NOMO-1 treated with DMSO at 0.1 percent for 48 hours (cell line): ENCODE data around the gene PHF13.

ENCODE experiments used
- DNase-seq: peaks from one replicate; lab custom pipeline; 2025; ENCODE audit not compliant: unreplicated experiment; lab: John Stamatoyannopoulos, UW

PHF13 gene

DNA sequence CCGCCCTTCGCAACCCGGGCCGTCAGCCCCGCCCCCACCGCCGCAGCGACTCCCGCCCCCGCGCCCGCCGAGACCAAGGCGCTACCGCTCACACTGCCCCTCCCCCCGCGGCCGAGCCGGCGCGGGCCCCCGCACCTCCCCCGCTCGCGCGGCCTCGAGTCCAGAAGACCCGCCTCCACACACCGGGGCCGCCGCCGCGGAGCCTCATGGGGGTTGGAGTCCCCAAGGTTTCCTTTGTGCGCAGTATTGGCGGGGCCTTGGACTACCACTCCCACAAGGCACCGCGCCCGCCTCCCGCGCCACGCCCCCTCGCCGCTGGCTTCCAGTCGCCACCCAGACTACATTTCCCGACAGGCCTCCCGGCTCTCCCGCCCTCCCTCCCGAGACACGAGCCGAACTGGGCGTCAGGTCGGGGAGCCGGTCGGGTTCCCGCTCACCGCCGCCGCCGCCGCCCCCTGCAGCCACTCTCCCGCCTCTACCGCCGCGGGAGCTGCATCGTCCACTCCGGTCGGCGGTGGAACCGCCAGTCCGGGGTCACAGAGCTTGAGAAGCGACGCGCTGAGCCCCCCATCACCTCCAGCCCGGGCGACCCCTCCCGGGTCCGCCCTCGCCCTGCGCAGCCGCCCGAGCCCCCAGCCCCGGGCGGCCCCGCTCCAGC lies at the start of gene PHF13:
Gene PHF13 (plus strand): TSS at position 371 of the 658 bp plus-strand sequence. CDS start 336 bp downstream, outside the sequence.
- peak; percentile 96 for DNase-seq

DNA sequence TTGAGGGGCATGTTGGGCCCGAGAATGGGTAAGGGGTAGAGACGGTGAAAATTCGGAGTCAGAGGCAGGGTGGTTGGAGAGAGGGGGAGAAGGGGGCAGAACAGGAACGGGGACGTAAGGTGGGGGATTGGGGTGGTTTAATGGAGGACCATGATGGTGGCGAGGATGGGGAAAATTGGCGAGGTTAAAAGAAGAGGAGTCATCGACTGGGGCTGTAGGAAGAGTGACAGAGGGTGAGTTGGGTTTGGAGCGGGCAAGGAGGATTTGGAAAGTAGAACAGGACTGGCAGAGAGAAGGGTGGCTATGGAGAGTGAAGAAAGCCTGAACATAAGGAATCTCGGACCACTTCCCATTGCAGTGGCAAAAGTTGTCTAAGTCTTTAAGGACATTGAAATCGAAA lies 44.5 kb upstream of the PHF13 start:
- no peak for DNase-seq

DNA sequence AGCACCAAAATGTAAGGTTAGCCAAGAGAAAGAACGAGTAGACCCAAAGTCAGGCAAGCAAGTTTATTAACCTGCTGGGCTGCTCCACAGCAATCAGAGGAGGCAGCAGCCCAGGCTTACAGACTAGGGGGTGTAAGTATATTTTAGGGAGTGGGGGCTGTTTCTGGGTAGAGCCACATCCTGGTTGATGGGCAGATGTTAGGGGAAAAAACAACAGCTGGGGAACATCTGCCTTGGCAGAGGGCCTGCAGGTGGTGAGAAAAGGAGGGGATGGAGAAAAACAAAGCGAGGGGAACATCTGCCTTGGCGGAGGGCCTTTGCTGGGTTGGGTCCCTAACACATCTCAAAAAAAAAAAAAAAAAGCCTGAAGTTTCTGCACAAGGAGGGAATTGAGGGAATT lies 43.4 kb upstream of the PHF13 start:
- no peak for DNase-seq

DNA sequence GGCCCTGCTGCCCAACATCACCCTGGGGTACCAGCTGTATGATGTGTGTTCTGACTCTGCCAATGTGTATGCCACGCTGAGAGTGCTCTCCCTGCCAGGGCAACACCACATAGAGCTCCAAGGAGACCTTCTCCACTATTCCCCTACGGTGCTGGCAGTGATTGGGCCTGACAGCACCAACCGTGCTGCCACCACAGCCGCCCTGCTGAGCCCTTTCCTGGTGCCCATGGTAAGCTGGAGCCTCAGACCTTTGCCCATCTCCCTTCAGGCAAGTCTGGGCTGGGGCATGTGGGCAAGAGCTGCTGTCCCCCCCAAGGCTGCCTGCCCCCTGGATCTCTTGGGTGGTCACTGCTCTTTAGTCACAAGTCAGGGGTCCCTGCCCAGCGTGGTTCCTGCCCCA lies 42.5 kb upstream of the PHF13 start:
- DNase-seq, result no peak

DNA sequence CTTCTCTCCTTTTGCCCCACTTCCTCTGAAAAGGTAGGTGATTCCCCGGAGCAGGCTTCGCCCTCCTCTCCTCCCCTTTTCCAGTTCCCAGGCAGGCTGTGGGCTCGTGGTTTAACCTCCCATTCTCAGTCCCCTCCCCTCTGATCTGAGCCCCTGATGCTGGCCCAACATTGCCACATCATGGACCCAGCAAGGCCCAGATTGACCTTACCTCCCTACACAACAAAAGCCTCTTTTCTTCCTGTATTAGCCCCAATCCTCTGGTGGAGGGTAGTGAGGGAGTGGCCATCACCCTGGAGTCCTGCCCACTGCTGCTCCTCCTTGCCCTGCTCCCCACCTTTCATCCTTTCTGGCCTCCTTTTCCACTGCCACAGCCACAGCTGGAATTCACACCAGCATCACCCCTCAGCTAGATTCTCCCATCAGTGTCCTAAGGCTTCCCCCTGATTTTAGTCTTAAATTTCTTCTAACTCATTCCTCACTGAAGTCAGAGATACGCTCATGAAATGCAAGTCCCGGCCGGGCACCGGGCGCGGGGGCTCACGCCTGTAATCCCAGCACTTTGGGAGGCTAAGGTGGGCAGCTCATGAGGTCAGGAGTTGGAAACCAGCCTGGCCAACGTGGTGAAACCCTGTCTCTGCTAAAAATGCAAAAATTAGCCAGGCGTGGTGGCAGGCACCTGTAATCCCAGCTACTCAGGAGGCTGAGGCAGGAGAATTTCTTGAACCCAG lies 40.7 kb upstream of the PHF13 start:
- DNase-seq, result no peak

DNA sequence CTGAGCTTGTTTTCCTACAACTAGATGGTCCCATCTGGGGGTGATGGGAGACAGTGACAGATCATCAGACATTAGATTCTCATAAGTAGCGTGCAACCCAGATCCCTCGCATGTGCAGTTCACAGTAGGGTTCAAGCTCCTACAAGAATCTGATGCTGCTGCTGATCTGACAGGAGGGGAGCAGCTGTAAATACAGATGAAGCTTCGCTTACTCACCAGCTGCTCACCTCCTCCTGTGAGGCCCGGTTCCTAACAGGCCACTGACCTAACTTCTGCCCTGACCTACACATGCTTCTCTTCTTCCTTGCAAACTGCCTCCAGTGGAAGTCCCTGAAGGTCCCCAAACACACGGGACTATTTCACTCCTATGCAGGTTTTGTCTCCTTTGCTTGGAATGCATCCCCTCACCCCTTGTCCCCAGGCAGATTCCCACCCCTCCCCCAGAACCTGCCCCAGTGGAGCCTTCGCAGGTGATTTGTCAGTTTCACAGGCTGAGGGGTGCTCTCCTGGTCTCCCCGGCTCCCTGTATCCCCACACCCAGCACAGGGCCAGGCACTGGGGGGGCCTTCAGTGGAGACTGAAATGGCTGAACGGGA lies 39.4 kb upstream of the PHF13 start:
- DNase-seq, result no peak

DNA sequence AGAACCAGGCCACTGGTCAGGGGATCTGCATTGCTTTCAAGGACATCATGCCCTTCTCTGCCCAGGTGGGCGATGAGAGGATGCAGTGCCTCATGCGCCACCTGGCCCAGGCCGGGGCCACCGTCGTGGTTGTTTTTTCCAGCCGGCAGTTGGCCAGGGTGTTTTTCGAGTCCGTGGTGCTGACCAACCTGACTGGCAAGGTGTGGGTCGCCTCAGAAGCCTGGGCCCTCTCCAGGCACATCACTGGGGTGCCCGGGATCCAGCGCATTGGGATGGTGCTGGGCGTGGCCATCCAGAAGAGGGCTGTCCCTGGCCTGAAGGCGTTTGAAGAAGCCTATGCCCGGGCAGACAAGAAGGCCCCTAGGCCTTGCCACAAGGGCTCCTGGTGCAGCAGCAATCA lies 38.7 kb upstream of the PHF13 start:
- DNase-seq, result no peak

DNA sequence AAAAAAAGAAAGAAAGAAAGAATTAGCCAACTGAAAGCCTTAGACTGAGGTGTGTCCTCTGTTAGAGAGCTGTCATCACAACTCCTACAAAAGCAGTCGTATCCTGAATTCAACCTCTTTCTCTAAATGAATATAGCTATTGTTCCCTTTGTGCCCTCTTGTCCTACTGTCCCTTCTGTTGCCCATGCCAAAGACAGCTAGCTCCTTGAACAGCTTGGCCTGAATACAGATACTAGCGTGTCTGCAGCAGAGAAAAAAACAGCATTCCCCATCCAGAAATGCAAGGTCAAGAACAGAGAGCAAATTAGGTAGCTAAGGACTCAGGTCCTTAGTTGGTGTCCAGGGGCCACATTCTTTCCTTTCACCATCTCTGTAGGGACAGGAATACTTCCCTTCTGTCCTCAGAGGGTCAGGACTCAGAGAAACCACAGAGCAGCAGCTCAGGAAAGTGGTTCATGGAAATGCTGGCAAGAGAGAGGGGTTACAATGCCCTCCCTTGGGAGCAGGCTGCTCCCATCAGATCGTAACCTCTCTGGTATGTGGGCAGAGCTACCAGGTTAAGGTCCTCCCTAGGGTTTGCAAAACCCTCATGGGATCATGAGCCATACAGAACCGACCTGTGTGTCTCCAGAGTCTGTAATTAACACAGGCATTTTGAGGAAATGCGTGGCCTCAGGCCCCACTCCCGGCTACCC lies 35.6 kb upstream of the PHF13 start:
- DNase-seq, result no peak

DNA sequence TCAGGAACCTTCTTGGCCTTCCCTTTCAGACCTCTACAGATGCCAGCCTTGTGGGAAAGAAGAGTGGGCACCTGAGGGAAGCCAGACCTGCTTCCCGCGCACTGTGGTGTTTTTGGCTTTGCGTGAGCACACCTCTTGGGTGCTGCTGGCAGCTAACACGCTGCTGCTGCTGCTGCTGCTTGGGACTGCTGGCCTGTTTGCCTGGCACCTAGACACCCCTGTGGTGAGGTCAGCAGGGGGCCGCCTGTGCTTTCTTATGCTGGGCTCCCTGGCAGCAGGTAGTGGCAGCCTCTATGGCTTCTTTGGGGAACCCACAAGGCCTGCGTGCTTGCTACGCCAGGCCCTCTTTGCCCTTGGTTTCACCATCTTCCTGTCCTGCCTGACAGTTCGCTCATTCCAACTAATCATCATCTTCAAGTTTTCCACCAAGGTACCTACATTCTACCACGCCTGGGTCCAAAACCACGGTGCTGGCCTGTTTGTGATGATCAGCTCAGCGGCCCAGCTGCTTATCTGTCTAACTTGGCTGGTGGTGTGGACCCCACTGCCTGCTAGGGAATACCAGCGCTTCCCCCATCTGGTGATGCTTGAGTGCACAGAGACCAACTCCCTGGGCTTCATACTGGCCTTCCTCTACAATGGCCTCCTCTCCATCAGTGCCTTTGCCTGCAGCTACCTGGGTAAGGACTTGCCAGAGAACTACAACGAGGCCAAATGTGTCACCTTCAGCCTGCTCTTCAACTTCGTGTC lies 34.7 kb upstream of the PHF13 start:
- no peak for DNase-seq

DNA sequence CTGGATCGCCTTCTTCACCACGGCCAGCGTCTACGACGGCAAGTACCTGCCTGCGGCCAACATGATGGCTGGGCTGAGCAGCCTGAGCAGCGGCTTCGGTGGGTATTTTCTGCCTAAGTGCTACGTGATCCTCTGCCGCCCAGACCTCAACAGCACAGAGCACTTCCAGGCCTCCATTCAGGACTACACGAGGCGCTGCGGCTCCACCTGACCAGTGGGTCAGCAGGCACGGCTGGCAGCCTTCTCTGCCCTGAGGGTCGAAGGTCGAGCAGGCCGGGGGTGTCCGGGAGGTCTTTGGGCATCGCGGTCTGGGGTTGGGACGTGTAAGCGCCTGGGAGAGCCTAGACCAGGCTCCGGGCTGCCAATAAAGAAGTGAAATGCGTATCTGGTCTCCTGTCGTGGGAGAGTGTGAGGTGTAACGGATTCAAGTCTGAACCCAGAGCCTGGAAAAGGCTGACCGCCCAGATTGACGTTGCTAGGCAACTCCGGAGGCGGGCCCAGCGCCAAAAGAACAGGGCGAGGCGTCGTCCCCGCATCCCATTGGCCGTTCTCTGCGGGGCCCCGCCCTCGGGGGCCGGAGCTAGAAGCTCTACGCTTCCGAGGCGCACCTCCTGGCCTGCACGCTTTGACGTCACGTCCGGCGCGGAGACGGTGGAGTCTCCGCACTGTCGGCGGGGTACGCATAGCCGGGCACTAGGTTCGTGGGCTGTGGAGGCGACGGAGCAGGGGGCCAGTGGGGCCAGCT lies 34.0 kb upstream of the PHF13 start, which contains the start of gene ZBTB48:
Gene ZBTB48 (plus strand): TSS at position 621 of the 745 bp plus-strand sequence. CDS start 616 bp downstream, outside the sequence.
- DNase-seq, result peak; percentile 97

DNA sequence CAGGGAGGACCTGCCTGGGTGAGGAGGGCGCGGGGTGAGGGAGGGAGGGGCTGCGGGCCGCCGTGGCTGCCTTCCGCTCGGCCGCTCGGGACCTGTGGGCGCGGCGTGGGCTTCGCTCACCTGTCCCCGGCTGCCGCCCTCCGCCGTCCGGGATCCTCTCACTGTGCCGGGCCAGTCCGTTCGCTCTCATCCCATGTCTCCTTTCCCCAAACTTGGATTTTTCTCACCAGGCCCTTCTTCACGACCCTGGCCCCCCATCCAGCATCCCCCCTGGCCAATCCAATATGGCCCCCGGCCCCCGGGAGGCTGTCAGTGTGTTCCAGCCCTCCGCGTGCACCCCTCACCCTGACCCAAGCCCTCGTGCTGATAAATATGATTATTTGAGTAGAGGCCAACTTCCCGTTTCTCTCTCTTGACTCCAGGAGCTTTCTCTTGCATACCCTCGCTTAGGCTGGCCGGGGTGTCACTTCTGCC lies 33.4 kb upstream of the PHF13 start:
- DNase-seq, result peak; percentile 52

DNA sequence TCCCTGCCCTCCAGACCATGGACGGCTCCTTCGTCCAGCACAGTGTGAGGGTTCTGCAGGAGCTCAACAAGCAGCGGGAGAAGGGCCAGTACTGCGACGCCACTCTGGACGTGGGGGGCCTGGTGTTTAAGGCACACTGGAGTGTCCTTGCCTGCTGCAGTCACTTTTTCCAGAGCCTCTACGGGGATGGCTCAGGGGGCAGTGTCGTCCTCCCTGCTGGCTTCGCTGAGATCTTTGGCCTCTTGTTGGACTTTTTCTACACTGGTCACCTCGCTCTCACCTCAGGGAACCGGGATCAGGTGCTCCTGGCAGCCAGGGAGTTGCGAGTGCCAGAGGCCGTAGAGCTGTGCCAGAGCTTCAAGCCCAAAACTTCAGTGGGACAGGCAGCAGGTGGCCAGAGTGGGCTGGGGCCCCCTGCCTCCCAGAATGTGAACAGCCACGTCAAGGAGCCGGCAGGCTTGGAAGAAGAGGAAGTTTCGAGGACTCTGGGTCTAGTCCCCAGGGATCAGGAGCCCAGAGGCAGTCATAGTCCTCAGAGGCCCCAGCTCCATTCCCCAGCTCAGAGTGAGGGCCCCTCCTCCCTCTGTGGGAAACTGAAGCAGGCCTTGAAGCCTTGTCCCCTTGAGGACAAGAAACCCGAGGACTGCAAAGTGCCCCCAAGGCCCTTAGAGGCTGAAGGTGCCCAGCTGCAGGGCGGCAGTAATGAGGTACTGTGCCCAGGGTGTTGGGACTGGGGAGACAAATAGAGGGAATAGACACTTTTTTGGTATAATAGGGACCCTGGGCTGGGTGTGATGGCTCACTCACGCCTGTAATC lies 32.7 kb upstream of the PHF13 start:
- peak; percentile 25 for DNase-seq

DNA sequence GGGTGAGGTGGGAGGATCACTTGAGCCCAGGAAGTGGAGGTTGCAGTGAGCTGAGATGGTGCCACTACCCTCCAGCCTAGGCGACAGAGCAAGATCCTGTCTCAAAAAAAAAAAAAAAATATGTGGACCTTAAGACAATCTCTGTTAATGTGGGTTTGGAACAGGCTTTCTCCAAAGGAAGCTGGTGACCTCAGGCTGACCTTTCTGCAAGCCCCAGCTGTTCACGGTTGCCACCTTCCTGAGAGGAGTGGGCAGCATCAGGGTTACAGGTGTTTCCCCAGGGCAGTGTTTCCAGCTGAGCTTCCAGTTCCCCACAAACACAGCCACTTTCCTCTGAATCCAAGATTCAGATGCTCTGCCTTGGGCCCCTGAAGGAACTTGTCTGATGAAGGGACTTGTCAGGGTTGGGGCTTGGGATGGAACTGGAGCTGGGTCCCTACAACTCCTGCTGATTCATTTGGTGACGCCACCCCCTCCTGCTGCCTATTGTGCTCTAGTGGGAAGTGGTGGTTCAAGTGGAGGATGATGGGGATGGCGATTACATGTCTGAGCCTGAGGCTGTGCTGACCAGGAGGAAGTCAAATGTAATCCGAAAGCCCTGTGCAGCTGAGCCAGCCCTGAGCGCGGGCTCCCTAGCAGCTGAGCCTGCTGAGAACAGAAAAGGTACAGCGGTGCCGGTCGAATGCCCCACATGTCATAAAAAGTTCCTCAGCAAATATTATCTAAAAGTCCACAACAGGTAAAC lies 31.8 kb upstream of the PHF13 start:
- peak; percentile 61 for DNase-seq

DNA sequence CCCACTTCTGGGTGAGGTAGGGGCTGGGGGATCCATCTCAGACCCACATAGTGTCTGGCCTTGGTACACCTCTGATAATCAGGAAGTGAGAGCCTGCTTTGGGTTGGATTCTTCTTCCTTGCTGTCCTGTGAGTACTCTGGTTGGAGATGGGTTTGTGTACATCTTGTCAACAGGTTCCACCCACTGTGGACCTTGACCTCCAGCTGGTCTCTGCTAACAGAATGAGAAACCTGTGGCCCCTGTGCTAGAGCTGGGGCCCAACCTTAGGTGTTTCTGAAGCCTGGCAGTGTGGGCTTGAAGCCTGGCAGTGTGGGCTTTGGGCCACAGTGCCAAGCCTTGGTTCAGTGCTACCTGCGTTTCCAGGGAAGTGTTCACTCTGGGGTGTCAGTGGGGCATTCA lies 31.2 kb upstream of the PHF13 start:
- DNase-seq, result no peak

DNA sequence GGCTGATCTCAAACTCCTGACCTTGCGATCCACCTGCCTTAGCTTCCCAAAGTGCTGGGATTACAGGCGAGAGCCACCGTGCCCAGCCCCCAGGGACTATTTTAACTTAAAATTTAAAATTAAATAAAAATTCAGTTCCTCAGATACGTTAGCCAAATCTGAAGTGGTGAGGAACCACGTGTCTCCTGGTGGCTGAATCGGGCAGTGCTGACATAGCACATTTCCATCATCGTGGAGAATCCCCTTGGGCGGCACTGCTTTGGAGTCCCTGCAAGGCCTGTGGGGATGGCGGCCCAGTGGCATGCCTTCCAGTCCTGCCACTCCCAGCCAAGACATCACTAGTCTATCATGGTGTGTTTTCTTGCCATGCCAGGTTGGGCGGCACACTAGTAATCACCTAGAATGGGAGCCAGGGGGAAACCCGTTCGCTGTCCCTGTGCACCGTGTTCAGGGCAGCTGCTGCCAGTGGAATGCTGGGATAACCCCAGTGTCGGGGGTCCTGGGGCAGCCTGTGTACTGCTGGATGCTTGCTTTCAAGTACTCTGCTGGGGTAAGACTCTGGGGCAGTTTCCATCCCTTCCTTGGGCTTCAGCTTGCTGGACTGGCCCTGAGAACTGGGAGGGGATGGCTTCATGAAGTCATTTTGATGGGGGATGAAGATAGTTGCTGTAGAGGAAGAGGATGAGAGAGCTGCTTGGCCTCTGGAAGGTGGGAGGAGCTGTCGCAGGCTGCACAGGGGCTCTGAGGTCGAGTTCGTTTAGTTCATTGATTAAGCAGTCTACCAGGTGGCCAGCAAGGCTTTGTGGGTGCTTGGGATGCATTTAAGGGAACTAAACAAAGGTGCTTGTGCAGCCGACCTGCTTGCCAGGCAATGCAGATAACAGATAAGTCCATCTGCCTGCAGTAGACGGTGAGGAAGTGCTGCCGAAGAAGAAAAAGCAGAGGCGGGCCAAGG lies 29.1 kb upstream of the PHF13 start:
- DNase-seq, result no peak

DNA sequence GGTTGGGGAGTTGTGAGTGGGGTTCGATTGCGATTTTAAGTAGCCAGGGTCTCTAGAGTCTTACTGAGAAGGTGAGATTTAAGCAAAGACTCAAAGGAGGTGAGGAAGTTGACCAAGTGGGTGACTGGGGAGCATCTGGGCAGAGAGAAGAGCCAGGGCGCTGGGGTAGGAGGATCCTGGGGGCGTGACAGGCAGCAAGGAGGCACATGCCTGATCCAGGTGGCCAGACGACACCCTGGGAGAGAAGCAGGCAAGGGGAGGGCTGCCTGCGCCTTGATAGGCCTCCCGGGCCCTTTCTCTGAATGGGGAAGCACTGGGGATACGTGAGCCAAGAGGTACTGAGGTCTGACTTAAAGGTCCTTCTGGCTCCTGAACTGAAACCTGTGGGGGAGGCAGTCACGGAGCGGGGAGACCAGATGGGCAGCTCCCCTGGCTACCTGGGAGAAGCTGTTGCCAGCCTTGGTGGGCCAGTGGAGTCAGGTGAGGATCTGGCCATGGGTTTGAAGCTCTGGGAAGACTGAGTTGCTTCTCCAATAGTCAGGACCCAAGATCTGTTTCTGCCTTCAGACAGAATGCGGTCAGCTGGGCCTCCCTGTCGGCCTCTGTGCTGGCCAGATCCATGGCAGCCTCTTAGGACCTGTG lies 28.3 kb upstream of the PHF13 start:
- DNase-seq, result no peak

DNA sequence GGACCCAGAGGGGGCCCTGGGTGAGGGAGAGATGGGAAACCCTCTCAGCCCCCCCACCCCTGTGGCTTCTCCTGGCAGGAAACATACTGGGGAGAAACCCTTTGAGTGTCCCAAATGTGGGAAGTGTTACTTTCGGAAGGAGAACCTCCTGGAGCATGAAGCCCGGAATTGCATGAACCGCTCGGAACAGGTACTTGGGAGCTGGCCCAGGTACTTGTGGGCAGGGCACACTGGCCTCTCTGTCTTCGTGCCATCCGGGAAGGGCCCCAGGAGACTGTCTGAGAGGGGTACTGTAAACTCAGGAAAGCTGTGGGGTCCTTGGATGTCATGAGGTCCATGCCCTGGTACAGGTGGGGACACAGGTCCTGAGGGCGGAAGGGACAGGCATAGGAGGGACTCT lies 27.7 kb upstream of the PHF13 start:
- no peak for DNase-seq
